ENCODE results near the gene TTLL11. TPM values are rescaled to one million over a fixed set of nuclear protein-coding genes. Genes with fewer than 3 reads are reported as not detected.

Gene TTLL11
- total and polyA plus RNA-seq, 8 donors: 5.4 to 11.6 (median 9.5) TPM

DNA sequence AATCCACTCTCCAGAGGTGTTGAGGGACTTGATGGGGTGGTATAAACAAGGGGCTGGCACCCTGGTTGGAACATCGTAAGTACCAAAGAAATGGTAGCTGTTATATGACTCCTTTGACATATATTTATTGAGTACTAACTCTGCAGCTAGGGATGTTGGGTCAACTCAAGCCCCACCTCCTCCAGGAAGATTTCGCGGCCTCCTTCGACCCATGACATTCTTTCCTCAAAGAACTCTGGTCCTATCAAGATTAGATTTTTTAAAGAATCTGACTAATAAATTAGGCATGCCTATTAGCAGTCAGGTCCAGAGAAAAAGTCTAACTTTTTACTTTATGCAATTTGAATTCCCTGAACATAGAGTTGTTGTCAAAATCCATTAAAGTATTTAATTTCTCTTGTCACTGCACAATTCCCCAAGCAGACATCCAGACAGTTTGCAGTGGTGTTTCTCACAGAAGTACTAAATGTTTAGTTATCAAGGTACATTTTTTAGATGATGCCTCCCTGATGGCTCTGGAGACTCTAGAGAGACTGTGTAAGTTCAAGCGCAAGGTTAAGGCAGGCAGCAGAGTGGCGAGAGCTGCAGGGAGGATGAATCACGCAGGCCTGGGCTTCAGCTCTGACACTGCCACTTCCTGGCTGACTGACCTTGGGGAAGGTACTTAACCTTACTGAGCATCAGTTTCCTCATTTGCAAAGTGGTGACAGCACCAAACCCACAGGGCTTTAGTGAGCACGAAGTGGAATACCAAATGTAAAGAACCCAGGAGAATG, 209.6 kb downstream of the TTLL11 start:
- no peaks in the 10 kb centered on the region for H3K27me3 ChIP-seq
- no peak overlapping the region for H3K4me3 ChIP-seq
- no peaks in the 10 kb centered on the region for H3K36me3 ChIP-seq
- TF ChIP-seq, protein P1, sequence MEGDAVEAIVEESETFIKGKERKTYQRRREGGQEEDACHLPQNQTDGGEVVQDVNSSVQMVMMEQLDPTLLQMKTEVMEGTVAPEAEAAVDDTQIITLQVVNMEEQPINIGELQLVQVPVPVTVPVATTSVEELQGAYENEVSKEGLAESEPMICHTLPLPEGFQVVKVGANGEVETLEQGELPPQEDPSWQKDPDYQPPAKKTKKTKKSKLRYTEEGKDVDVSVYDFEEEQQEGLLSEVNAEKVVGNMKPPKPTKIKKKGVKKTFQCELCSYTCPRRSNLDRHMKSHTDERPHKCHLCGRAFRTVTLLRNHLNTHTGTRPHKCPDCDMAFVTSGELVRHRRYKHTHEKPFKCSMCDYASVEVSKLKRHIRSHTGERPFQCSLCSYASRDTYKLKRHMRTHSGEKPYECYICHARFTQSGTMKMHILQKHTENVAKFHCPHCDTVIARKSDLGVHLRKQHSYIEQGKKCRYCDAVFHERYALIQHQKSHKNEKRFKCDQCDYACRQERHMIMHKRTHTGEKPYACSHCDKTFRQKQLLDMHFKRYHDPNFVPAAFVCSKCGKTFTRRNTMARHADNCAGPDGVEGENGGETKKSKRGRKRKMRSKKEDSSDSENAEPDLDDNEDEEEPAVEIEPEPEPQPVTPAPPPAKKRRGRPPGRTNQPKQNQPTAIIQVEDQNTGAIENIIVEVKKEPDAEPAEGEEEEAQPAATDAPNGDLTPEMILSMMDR (IDR thresholded peaks at IDR 0.05): no peak
- ATAC-seq (no peak), DNase-seq (no peak)
- H3K4me1 ChIP-seq: no peaks in the 10 kb centered on the region
- intact Hi-C loops (cut with DNase I): no loop called here
- H3K27ac ChIP-seq: no peak overlapping the region
- no peaks in the 10 kb centered on the region for H3K9me3 ChIP-seq

DNA sequence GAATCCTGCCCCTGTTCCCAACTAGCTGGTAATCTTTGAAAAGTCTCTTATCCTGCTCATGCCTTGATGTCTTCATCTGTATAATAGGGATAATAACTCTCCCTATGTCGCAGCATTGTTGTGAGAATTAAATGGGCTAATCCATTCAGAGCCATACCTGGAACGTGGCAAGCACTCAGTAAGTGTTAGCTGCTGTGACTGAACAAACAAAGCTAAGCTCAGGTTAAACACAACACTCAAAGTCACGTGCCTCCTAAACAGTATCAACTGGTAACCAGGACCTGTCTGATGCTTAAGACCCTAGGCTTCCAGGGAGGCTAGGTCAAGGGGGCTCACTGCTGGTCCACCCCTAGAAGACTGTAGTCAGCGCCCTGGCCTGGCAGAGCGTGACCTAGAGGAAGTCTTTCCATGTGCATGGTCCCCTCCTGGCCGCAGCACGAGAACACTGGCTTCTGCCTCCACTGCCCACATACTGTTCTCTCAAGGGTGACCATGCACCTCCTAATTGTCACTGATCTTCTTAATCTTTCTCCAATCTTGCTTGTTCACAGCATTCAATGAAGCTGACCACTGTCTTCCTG, 211.1 kb downstream of the TTLL11 start:
- TF ChIP-seq, protein P1 (IDR thresholded peaks at IDR 0.05): no peak
- Histone ChIP-seq H3K9me3 (no peaks in the 10 kb centered on the region), H3K4me3 (no peak overlapping the region), H3K27ac (no peak overlapping the region), H3K27me3 (no peaks in the 10 kb centered on the region), H3K4me1 (no peaks in the 10 kb centered on the region), H3K36me3 (no peaks in the 10 kb centered on the region)
- no peak for DNase-seq
- peak; percentile 75 for ATAC-seq
- intact Hi-C loops (cut with DNase I): no loop called here

DNA sequence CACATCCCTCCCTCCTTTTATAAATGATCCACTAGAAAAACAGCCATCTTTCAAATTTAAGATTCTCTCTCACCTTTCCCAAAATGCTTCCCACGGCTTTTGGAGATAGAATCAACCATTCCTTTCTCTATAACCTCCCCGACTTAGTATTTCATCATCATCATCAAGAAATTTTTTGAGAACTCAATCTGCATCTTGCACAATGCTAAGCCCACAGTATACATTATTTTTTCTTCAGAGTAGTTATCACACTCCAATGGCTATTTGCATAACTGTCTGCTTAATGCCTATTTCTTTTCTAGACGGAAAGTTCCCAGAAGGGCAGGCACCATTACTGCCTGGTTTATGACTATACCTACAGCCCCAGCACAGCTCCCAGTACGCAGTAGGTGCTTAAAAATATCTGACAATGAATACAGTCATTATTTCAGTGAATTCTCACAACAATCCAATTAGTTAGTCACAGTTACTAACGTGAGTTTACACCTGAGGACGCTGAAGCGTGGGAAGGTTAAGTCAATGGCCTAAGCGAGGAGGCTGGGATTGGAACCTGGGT, 212.7 kb downstream of the TTLL11 start:
- H3K36me3 ChIP-seq: no peaks in the 10 kb centered on the region
- DNase-seq (peak in 1 of 4 donors; percentile 14), ATAC-seq (no peak)
- H3K27ac ChIP-seq: no peak overlapping the region
- TF ChIP-seq, protein P1 (IDR thresholded peaks at IDR 0.05): no peak
- intact Hi-C loops (cut with DNase I): no loop called here
- H3K4me3 ChIP-seq: no peak overlapping the region
- H3K9me3 ChIP-seq: no peaks in the 10 kb centered on the region
- no peaks in the 10 kb centered on the region for H3K27me3 ChIP-seq
- H3K4me1 ChIP-seq: no peaks in the 10 kb centered on the region

DNA sequence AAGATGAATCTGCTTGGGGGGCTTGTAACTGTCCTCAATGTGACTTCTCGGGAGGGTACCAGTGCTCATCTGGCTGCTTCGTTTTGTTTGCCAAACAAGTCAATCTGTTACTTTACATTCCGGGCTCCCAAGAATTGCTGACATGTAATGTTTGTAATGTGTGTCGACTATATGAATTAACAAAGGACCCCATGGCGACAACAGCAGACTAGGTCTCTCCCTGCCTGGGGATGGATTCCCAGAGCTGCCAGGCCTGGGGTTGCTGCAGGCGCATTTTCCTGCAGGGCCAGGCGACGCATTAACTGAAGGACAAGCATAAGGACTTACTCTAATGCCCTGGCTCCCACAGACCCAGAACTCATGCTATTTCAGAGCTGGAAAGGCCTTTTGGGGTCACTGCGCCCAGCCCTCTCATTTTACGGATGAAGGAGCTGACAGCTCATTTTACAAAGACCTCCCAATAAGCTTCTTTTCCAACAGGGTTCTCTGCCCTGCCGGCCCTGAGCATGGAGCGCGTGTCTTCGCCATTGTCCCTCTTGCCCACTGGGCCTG, 214.8 kb downstream of the TTLL11 start:
- TF ChIP-seq, protein P1 (IDR thresholded peaks at IDR 0.05): no peak
- DNase-seq (no peak), ATAC-seq (no peak)
- Histone ChIP-seq H3K36me3 (no peaks in the 10 kb centered on the region), H3K27me3 (no peaks in the 10 kb centered on the region), H3K4me3 (no peak overlapping the region), H3K27ac (no peak overlapping the region), H3K9me3 (no peaks in the 10 kb centered on the region), H3K4me1 (no peaks in the 10 kb centered on the region)
- intact Hi-C loops (cut with DNase I): no loop called here

DNA sequence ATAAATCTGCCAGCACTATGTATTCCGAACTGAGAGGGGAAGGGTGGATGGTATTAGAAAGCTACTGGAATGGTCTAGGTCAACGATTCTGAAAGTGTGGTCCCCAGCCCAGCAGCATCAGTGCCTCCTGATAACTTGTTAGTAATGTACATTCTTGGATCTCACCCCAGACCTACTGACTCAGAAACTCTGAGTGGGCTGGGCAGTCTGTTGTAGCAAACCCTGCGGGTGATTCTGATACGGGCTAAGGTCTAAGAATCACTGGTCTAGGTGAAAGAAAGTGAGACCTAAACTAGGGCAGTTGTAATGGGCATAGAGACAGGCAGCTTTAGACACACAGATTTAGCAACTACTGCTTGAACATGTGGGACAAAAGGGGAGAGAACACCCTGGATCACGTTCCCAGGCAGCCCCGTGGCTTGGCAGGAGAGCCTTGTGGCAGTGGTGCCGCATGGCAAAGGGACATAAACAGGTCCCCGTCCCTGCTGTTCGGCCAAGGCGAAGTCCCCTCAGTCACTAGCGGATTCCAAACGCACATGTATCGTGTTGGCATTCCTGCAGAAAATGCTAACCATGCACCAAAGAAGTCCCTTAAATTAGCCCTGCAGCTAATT, 216.3 kb downstream of the TTLL11 start:
- TF ChIP-seq, protein P1 (IDR thresholded peaks at IDR 0.05): no peak
- intact Hi-C loops (cut with DNase I): no loop called here
- no peaks in the 10 kb centered on the region for H3K4me1 ChIP-seq
- DNase-seq (no peak), ATAC-seq (peak; percentile 44)
- no peaks in the 10 kb centered on the region for H3K36me3 ChIP-seq
- H3K27me3 ChIP-seq: no peaks in the 10 kb centered on the region
- H3K4me3 ChIP-seq: no peak overlapping the region
- H3K27ac ChIP-seq: no peak overlapping the region
- H3K9me3 ChIP-seq: no peaks in the 10 kb centered on the region
